Head of caudate nucleus (tissue), 42 donors: Measurements from ENCODE around the gene CXorf65.
A peak's percentile ranks its signal among the peaks of the same experiment; 100 is the strongest.

Experiments used
- DNase-seq, 42 donors: peaks; one replicate each; pipeline versions ENCODE4 v3.0.0 to v3.0.0-alpha.2; 2020 to 2021; ENCODE audit warnings: mixed read lengths in 7 of 42
- intact Hi-C: fragments of 100-400 bp; cut with DNase I; formaldehyde crosslinking; loops from one replicate; pipeline ENCODE4 v1.15.0; 2022

CXorf65 gene

GRCh38 chrX:71106427-71106826 is at the start of gene CXorf65:
TSS of gene CXorf65 (minus strand) at chrX:71106740. CDS start at chrX:71106556, 184 bp downstream.
- intact Hi-C loops, result no loop called here
- DNase-seq, result no peak

- no peak for DNase-seq
- intact Hi-C loops, result no loop called here
Observed at GRCh38 chrX:71154641-71155040, 48.1 kb upstream of the CXorf65 start.

- intact Hi-C loops, result no loop called here
- no peak for DNase-seq
Observed at GRCh38 chrX:71154196-71154595, 47.7 kb upstream of the CXorf65 start.

GRCh38 chrX:71151366-71151765 is 44.8 kb upstream of the CXorf65 start:
- intact Hi-C loops, result no loop called here
- peak in 2 of 42 donors; percentile 1 to 28 for DNase-seq

- DNase-seq, result no peak
- intact Hi-C loops, result no loop called here
Observed at GRCh38 chrX:71148278-71148663, 41.7 kb upstream of the CXorf65 start.

- DNase-seq, result peak in 13 of 42 donors; percentile 28 to 65 (median 48)
- intact Hi-C loops, result no loop called here
Observed at GRCh38 chrX:71147496-71148277, 41.1 kb upstream of the CXorf65 start.

GRCh38 chrX:71144651-71145050 is 38.1 kb upstream of the CXorf65 start, which contains the start of gene NLGN3:
TSS of gene NLGN3 (plus strand) at chrX:71144841. CDS start at chrX:71147750, 2,909 bp downstream.
- intact Hi-C loops, result no loop called here
- DNase-seq, result peak in 41 of 42 donors; percentile 20 to 84 (median 68)

GRCh38 chrX:71143508-71143907 is 37.0 kb upstream of the CXorf65 start:
- intact Hi-C loops, result no loop called here

GRCh38 chrX:71140440-71140839 is 33.9 kb upstream of the CXorf65 start:
- intact Hi-C loops, result no loop called here
- DNase-seq, result no peak

More at GRCh38 chrX:71143508-71143907, 37.0 kb upstream of the CXorf65 start:
- DNase-seq, result peak in 34 of 42 donors; percentile 27 to 88 (median 64)

GRCh38 chrX:71131510-71131909 is 25.0 kb upstream of the CXorf65 start:
- no peak for DNase-seq
- intact Hi-C loops, result no loop called here

- intact Hi-C loops, result no loop called here
- peak in 41 of 42 donors; percentile 54 to 89 (median 74) for DNase-seq
Observed at GRCh38 chrX:71128915-71129765, 22.6 kb upstream of the CXorf65 start.

- intact Hi-C loops, result no loop called here
Observed at GRCh38 chrX:71128166-71128833, 21.8 kb upstream of the CXorf65 start.

GRCh38 chrX:71118985-71119535 is 12.5 kb upstream of the CXorf65 start:
- intact Hi-C loops, result no loop called here
- peak in 5 of 42 donors; percentile 2 to 39 (median 10) for DNase-seq

More at GRCh38 chrX:71128166-71128833, 21.8 kb upstream of the CXorf65 start:
- DNase-seq, result no peak

- DNase-seq, result peak; percentile 72 to 93 (median 86)
- intact Hi-C loops, result no loop called here
Observed at GRCh38 chrX:71118032-71118984, 11.8 kb upstream of the CXorf65 start, which contains the start of gene MED12. TSS of gene MED12 (plus strand) at chrX:71118596. CDS start at chrX:71118755, 159 bp downstream.

GRCh38 chrX:71117358-71117757 is 10.8 kb upstream of the CXorf65 start:
- intact Hi-C loops, result no loop called here

GRCh38 chrX:71111921-71112431 is 5.4 kb upstream of the CXorf65 start:
- no peak for DNase-seq
- intact Hi-C loops, result no loop called here

More at GRCh38 chrX:71117358-71117757, 10.8 kb upstream of the CXorf65 start:
- no peak for DNase-seq

GRCh38 chrX:71111141-71111843 is 4.8 kb upstream of the CXorf65 start, which contains the start of gene IL2RG:
TSS of gene IL2RG (minus strand) at chrX:71111577. CDS start at chrX:71111539, 38 bp downstream.
- DNase-seq, result no peak
- intact Hi-C loops, result no loop called here
